HCT116 (cell line): ENCODE results near the gene LRRC74B.

Experiments used
- EZH2 ChIP-seq: fragments of 200-600 bp; sonication (generic); IDR thresholded peaks from 2 replicates; pipeline ENCODE4 v1.6.1; 2017; ENCODE audit warnings: antibody characterized with exemption, mixed run types
- RAD21 ChIP-seq: IDR thresholded peaks from 2 replicates; pipeline ENCODE4 v1.6.1; 2012; ENCODE audit warnings: low read depth, mild to moderate bottlenecking
- ZNF274 ChIP-seq: fragments of 200-500 bp; sonication (Bioruptor generic); IDR thresholded peaks from 2 replicates; pipeline ENCODE4 v1.6.1; 2014; ENCODE audit warnings: mild to moderate bottlenecking, low read depth, low read length, inconsistent platforms
- TF ChIP-seq, protein P1 (sequence below), 3 experiments: fragments of 200-600 bp in 1 of 3; sonication (generic) in 1 of 3; IDR thresholded peaks in 2 of 3; conservative IDR thresholded peaks in 1 of 3; 2 replicates each; pipeline ENCODE4 v1.5.1; 2012 to 2017; ENCODE audit warnings: low read depth in 2 of 3, low read length in 2 of 3, antibody characterized with exemption in 1 of 3, borderline replicate concordance in 1 of 3, control low read depth in 1 of 3, mild to moderate bottlenecking in 1 of 3, mixed read lengths in 1 of 3, mixed run types in 1 of 3, moderate library complexity in 1 of 3; ENCODE audit not compliant: insufficient read depth in 1 of 3

DNA sequence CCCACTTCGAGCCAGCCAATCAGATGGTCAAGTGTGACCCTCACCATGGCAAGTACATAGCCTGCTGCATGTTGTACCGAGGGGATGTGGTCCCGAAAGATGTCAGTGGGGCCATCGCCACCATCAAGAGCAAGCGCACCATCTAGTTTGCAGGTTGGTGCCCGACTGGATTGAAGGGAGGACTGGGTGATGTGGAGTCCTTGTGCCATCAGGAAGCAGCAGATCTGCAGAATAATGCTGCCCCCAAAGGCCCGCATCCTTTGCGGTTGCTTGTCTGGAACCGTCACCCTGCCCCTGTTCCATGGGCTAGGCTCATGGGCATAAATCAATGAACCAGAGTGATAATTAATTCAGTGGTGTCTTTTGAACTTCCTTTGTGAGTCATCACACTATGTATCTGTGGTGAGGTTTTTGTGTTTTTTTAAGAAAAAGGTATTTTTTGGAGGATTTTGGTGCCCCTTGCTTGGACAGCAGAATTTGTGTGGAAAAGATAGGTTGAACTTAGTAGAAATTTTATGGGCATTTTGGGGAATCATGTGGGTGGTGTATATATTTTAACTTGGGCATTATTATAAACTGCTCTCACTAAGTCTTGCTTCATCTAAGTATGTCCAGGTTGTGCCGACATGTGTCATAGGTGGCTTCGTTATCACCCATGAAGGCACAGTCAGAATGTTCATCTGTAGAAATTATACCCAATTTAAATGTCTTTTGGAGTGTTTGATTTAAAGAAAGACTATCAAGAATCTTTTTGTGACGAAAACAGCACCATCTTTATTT, 22.3 kb downstream of the LRRC74B start:
- TF ChIP-seq, protein P1, sequence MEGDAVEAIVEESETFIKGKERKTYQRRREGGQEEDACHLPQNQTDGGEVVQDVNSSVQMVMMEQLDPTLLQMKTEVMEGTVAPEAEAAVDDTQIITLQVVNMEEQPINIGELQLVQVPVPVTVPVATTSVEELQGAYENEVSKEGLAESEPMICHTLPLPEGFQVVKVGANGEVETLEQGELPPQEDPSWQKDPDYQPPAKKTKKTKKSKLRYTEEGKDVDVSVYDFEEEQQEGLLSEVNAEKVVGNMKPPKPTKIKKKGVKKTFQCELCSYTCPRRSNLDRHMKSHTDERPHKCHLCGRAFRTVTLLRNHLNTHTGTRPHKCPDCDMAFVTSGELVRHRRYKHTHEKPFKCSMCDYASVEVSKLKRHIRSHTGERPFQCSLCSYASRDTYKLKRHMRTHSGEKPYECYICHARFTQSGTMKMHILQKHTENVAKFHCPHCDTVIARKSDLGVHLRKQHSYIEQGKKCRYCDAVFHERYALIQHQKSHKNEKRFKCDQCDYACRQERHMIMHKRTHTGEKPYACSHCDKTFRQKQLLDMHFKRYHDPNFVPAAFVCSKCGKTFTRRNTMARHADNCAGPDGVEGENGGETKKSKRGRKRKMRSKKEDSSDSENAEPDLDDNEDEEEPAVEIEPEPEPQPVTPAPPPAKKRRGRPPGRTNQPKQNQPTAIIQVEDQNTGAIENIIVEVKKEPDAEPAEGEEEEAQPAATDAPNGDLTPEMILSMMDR (IDR thresholded peaks at IDR 0.05 in 2 of 3, conservative IDR thresholded peaks at IDR 0.05 in 1 of 3; ENCODE audit: borderline replicate concordance in 1 of 3, insufficient read depth in 1 of 3, low read depth in 2 of 3, low read length in 2 of 3), result no peak
- no peak for TF ChIP-seq EZH2
- no peak for TF ChIP-seq RAD21
- no peak for TF ChIP-seq ZNF274
